Activated CD8-positive, alpha-beta memory T cell treated with anti-CD3 and anti-CD28 coated beads, Interleukin-2, amount 50 U/mL, for 48 hours (primary cell): ENCODE results near the gene HSPBAP1.
"Not testable (repeated sequence)": the region's sequence is repeated elsewhere in the genome, so short reads cannot be mapped to it uniquely, and the experiment has no call there.

Experiments
- DNase-seq: peaks from one replicate; pipeline ENCODE4 v3.0.0-alpha.2; 2020

HSPBAP1 gene

DNA sequence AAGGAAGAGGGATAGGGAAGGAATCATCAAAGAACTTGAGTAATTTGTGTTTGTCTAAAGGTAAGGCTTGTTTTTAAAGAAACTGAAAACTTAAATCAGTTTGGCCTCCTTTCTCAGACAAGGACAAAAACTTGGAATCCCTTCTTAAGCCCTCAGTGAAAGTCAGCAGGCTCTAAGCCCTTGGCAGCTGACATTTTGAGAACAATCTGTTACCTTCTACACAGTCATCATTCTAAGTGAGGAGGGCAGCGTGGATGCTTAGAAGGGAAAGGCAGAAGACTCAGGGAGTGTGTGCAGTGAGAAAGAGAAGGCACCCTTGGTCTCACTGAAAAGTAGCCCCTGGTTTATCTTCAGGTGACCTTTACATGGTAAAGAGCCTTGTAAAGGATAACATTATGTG lies 10.8 kb downstream of the HSPBAP1 start:
- DNase-seq: no peak

DNA sequence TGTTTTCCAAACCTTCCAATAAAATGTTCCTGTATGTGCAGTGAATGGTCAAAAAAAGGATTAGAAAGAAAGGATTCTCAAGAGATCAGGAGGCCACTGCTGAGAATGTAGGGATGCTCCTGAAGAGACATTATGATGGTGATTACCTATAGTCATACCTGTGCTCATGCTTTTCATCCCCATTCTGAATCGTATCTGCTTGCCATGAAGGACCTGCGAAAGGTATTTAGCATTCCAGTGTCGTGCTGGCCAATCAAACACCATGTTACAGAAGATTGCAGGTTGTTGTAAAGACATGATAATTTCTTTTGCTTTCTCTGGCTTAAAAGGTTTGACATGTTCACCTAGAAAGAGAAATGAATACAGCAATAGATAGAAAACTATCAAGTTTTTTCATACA lies 16.1 kb downstream of the HSPBAP1 start:
- DNase-seq: no peak

DNA sequence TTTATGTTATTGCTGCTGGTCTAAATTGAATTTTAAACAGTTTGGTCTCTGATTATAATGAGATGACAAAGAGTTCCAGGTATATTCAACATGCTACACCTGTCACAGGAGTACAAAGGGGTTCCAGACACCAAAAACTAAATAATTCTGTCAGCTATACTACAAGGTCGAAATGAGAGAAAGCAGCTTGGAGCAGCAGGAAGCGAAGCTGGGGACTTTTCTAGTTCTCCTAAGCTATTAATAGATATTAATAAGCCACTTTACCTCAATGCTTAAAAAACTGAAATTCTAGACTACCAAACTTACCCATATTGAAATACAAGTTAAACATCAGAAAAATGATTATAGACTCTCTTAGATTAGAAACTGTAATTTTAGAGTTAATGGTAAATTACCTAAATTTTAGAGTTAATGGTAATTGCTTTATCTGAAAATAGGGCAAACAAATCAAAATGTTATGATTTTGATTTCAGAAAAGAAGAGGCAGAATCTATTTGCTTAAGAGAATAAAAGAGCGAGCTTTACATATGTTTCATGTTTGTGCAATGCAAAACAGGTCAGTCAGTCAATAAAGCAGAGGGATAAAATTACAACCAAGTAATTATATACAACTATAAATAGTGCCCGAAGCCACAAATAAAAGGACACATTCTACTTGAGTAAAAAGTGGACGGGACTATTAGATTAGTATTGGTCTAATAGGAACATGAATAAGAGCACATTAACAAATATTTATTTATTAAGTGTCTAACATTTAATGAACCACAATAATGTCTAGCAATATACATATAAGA lies 16.8 kb downstream of the HSPBAP1 start:
- no peak for DNase-seq

DNA sequence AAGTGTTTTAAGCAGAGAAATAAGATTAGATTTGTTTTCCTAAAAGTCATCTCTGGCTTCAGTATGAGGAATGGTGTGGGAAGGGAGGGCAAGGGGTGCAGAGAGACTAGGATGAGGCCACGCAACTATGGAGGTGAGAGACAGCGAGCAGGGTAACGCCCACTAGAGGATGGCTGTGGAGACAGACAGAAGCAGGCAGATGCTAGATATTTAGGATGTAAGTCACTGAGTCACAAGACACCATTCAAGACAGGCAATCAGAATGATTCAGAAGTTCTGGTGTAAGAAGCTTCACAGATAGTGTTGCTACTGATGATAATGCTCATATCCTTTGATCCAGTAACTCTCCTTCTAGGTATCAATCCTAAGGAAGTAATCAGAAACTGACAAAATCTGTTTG lies 19.1 kb downstream of the HSPBAP1 start:
- no peak for DNase-seq

- no peak for DNase-seq
These were observed 19.6 kb downstream of the HSPBAP1 start for GRCh38 chr3:122773944-122774509.

DNA sequence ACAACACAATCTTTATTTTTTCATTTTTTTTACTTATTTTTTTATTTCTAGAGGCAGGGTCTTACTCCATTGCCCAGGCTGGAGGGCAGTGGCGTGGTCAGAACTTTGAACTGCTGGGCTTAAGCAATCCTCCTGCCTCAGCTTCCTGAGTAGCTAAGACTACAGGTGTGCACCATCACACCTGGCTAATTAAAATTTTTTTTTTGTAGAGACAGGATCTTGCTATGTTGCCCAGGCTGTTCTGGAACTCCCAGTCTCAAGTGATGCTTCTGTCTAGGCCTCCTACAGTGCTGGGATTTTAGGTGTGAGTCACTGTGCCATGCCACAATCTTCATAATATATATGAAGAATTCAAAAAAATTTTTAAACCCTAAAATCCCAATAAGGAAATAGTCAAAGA lies 20.8 kb downstream of the HSPBAP1 start:
- no peak for DNase-seq

DNA sequence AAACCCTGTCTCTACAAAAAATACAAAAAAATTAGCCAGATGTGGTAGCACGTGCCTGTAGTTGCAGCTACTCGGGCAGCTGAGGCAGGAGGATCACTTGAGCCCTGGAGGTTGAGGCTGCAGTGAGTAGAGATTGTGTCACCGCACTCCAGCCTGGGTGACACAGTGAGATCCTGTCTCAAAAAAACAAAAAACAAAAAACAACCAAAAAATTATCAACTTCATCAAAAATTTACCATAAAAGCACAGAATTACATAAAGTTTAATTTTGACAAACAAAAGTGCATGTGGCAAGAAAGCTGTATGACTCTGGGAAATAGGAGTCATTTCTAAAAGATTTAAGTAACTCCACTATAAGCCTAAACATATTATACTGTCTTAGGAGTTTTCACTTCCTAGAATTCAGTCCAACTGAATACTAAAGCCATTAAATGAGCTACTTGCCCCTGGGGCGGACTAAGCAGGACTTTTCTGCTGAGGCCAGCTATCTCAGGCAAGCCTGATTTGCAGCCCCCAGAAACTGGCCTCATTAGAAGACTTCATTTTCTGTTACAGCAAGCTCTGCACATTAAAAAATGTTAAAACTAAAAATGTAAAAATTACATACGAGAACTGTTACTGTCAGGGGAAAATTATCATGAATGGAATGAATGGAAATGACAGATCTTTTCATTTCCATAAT lies 23.0 kb downstream of the HSPBAP1 start:
- DNase-seq: no peak

DNA sequence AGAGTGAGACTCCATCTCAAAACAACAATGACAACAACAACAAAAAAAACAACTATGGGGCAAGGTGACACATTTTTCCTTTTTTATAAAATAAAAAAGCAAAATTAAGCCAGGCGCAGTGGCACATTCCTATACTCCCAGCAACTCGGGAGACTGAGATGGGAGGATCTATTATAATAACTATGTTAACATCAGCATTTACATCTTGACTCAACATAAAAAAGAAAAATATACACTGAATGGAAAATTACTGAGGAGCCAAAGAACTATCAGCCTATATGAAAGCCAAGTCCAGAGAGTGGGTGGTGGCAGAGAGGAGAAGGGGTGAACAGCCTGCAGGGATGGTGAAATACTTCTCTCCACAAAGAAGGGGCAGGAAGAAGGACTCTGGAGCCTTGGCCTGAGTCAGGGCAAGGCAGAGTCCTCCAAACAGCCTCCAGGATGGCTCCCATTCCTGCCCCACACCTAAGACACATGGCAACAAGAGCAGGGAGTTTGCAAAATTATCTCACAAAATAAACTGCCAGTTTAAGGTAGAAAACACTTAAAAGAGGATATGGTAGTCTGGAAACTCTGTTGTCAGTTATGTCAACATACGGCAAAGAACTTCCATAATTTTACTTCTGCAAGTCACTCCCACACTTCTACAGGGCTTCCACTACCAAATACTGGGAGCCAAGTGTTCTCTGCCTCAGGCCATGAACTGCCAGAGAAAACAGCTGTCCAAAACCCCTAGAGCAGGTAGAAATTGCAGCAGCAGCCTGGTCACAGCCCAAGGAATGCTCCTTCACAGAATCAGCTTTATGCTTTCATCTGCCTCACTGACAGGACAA lies 25.9 kb downstream of the HSPBAP1 start:
- DNase-seq: no peak

- DNase-seq: no peak
These were observed 27.2 kb downstream of the HSPBAP1 start for GRCh38 chr3:122766430-122766829.

GRCh38 chr3:122760453-122761271 lies 33.0 kb downstream of the HSPBAP1 start:
- no peak for DNase-seq

- DNase-seq: no peak
These were observed 34.6 kb downstream of the HSPBAP1 start for GRCh38 chr3:122758877-122759560.

GRCh38 chr3:122755491-122755890 lies 38.1 kb downstream of the HSPBAP1 start:
- DNase-seq: no peak

DNA sequence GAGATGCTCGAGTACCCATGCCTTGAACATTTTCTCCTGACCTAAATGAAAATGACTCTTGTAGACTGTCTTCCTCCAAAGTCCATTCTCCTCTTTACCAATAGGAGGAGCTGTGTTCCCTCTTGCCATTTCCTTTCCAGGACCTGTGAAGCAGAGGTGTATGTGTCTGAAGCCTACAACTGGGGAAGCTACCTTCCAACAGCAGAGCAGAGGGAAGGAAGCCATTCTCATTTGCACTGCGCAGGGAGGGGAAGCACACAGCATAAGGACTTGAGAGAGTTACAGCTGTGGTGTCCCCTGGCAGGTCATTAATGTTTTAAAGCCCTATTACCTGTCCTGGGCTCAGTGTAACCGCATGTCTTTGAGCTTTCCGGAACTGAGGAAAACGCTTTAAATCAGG lies 38.7 kb downstream of the HSPBAP1 start:
- no peak for DNase-seq

DNA sequence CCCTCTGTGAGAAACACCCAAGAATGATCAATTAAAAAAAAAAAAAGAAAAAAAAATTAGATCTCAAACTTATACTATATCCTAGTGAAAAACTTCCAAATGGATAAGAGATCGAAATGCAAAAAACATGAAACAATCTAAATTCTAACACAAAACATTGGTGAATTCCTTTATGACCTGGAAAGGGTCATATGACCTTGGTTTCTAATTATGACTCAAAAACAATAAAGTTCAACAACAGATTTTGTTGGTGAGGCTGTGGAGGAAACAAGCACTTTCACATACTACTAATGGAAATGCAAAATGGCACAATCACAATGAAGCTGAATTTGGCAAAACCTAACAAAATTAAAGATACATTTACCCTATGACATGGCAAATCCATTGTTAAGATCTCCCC lies 45.3 kb downstream of the HSPBAP1 start:
- no peak for DNase-seq

GRCh38 chr3:122747295-122747694 lies 46.3 kb downstream of the HSPBAP1 start:
- not testable (repeated sequence) for DNase-seq

DNA sequence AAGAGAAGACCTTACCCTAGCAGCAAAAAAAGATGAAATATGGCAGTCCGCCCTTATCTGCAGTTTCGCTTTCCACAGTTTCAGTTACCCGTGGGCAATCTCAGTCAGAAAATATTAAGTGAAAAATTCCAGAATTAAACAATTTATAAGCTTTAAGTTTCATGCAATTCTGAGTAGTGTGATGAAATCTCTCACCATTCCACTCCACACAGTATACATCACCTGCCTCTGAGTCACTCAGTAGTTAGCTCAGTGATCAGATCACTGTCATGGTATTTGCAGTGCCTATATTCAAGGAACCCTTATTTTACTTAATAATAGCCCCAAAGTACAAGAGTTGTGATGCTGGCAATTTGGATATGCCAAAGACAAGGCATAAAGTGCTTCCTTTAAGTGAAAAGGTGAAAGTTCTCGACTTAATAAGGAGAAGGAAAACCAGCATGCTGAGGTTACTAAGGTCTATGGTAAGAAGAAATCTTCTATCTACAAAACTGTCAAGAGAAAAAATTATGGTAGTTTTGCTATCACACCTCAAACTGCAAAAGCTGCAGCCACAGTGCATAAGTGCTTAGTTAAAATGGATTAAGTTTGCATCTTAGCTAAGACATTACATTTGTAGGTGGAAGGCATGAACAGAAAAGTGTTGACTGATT lies 48.1 kb downstream of the HSPBAP1 start:
- DNase-seq: no peak

DNA sequence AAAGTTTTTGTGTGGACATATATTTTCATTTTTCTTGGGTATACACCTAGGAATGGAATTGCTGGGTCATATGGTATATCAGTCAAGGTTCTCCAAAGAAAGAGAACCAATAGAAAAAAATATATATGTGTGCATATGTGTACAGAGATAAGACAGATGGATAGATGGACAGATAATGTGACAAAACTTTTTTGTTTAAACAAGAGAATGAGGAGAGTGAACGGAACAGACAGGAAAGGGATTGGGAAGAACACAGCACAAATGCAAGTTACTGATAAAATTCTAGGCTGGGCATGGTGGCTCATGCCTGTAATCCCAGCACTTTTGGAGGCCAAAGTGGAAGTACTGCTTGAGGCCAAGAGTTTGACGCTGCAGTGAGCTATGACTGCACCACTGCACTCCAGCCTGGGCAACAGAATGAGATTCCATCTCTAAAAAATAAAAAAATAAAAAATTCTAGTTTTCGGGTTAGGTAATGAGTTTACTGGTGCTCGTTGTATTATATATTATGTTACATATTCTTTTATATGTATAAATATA lies 50.0 kb downstream of the HSPBAP1 start:
- DNase-seq: no peak

GRCh38 chr3:122742234-122742633 lies 51.4 kb downstream of the HSPBAP1 start:
- no peak for DNase-seq

GRCh38 chr3:122739172-122739571 lies 54.5 kb downstream of the HSPBAP1 start:
- DNase-seq: no peak

- not testable (repeated sequence) for DNase-seq
These were observed 60.7 kb downstream of the HSPBAP1 start for GRCh38 chr3:122732682-122733525.
